RKO (cell line): ENCODE data around the gene CA10.

Source experiments
- DNase-seq: peaks from one replicate; pipeline ENCODE4 v3.0.0-alpha.2; 2016; ENCODE audit warnings: low spot score

The CA10 gene

DNA sequence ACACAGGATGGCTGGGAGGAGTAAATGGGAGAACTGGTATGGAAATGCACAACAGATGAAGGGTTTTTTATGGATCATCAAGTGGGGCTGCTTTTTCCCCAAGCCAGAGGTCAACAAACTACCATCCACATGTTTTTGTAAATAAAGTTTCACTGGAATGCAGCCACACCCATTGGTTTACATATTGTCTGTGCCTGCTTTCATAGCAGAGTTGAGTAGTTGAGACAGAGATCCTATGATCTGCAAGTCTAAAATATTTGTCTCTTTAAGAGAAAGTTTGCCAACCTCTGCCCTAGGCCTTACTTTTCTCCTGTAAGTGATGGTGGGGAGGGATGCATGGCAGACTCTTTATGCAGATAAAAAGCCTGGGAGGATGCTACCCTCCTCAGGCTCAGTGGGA is 341.4 kb downstream of the CA10 start:
- DNase-seq: no peak

DNA sequence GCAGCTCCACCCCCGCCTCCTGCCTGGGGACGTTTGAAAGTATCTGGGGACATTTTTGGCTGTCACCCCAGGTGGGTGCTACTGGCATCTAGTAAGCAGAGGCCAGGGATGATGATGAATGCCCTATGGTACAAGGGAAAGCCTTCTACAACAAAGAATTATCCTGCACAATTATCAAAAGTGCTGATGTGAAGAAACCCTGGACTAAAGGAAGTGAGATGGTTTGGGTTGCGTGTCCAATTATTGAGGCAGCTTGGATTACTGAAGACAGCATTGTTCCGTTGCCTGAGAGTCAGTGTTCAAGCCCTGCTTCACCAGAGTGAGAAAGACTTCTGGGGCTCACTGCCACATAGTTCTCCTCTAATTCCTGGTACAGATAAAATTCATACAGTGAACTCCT is 343.4 kb downstream of the CA10 start:
- DNase-seq: no peak

DNA sequence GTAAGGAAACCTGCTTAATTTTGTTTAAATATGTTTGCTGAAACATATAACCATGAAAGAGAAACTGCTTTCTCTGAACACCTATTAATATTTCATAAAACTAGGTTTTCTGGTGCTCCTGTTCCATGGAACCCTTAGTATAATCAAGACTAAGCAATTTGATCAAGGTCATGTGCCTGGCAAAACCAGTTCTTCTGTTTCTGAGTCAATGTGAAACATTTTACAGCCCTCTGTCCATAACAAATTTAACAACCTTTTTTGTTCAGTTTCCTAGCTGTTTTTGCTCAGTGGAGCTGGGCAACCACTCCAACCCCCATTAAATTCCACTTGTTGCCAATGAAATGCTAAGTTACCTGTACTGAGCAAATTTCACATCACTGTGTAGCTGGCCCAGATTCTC is 344.0 kb downstream of the CA10 start:
- DNase-seq: no peak

DNA sequence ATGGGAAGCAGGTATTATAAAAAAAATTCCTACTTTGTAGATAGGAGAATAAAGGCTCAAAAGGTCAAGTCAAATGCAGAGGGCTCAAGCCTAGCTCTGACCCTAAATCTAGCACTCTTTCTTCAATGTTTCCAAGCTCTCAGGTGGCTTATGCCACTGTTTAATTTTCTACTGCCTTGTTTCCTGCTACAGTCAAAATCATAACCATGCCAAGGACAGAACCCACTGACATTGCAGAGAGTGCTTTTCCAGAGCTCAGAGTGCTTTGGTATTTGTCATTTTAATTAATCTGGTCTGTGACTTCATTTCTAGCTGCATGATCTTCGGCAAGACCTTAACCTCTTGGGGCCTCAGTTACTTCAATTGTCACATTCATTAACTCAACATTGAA is 344.7 kb downstream of the CA10 start:
- DNase-seq: no peak

DNA sequence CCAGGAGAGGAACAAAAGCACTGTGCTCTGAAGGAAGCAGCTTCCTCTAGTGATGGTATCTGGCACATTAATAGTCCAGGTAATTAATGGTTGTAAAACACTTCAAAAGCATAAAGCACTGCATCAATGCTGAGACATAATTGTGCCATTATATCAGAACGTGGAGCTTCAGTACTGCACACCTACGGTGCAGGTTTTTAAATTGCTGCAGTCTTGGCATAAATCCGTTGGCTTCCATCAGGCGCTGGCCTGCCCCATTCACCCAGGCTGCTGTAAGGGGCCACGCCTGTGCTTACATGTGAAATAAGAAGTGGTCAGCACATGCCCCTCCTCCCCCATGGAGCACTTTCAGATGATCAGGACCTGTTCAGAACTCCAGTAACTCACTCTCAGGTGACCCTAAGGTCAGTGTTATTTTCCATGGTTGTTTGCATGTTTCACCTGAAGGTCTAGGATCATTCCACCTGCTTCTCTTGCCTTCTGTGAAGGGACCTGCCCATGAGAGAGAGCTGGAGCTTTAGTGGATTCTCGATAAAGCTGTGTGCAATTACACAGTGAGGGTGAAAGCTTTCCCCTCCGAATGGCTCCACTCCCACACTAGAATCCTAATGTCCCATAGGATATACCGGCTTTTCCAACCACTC is 345.3 kb downstream of the CA10 start:
- DNase-seq: no peak

DNA sequence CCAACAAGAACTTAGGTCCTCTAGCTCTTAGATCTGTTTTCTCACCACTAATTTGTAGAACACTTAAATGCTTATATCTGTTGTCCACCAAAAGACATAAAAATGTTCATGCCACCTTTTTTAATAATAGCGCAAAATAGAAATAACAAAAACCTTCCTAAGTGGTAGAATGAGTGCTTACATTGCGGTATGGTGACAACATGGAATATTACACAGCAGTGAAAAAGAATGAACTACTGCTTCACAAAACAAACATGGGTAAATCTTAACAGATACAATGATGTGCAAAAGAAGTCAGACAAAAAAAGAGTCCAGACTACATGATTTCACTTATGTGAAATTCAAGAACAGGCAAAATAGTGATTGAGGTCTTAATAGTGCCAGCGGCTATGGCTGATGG is 351.1 kb downstream of the CA10 start:
- no peak for DNase-seq

DNA sequence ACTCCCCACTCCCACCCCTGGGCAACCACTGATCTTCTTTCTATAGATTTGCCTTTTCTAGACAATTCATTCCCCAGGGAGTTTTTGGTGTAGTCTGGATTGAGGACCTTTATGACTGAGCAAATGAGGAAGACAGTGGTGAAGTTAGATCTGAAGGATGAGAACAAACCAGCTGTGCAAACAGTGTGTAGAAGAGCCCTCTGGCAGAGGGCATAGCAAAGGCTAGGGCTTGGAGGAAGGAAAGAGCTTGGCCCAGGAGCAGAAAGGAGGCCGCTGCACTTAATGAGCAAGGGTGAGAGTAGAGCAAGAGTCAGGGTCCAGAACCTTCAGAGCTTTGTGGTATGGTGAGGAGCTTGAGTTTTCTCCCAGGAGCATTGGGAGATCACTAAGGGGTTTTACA is 352.7 kb downstream of the CA10 start:
- DNase-seq: no peak

DNA sequence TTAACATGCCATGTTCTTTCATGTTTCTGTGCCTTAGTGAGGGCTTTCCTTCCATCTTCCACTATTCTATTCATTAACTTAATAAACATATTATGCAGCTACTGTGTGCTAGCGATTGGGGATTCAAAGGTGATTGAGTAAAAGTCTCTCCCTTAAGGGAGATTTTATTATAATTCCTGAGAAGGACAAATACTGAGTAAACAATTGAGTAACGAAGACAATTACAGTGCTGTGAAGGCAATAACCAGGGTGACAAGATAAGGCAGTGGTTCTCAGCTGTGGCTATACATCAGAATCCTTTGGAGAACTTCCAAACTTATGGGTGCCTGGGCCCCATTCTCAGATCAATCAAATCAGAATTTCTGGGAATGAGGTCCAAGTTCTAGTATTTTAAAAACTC is 353.3 kb downstream of the CA10 start:
- DNase-seq: no peak

DNA sequence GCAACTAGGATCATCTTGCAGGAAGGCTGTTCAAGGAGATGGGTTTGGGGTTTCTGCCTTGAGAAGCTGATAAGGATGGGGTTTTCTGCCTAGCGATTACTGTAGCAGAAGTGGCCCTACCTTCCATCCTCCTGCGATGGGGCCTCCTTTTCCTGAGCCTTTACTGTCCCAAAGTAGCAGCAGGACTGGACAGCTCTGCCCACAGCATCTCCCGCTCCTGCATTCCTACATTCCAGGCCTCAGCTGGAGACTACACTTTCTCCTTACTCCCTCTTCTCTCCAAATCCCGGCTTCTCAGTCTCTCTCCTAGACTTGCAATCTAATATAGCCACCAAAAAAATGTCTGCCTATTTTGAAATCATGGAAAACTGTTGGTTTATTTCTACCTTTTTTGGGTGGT is 355.4 kb downstream of the CA10 start:
- DNase-seq: no peak

DNA sequence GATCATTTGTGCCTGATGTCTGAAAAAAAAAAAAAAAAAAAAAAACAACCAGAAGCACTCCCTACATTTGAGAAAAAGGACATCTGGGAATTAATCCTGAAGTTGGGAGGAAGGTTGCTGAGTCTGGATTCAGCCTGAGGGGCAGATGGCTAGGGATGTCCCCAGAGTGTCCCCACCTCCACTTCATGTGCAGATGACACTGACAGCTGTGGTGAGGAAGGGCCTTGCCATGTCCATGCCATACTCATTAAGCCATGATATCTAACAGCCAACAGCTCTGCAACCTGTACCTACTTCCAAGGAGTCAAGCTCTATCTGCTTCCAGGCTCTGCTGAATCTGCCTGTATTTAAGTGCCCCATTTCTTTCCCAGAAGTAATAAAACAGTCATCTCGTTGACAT is 356.0 kb downstream of the CA10 start:
- DNase-seq: no peak

DNA sequence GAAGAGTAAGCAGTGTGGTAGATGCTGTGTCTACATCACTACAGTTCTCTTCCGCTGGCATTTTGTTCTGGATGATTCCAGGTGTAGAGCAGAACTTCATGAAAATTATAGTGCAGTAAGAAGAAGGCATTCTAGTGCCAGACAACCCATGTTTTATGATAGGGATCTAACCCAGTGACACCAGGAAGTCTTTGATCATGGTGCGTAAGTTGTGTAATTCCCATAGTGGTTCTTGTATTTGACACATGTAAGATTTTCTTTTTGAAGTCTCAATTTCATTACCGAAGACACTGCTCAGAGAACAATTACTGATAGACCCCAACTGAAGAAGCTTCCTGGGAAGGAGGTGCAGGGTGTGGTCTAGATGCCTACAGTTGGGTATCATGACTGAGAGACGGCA is 356.9 kb downstream of the CA10 start:
- DNase-seq: no peak

DNA sequence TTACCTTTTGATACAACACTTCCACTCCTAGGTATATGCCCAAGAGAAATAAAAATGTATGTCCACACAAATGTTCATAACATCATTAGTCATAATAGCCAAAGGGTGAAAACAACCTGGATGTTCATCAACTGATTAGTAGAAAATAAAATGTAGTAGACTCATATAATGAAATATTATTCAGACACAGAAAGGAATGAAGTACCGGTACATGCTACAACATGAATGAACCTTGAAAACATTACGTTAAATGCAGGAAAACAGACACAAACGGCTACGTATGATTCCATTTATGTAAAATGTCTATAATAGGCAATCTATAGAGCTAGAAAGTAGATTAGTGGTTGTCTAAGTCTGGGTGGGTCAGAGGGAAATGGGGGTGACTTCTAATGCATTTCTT is 358.5 kb downstream of the CA10 start:
- DNase-seq: no peak

DNA sequence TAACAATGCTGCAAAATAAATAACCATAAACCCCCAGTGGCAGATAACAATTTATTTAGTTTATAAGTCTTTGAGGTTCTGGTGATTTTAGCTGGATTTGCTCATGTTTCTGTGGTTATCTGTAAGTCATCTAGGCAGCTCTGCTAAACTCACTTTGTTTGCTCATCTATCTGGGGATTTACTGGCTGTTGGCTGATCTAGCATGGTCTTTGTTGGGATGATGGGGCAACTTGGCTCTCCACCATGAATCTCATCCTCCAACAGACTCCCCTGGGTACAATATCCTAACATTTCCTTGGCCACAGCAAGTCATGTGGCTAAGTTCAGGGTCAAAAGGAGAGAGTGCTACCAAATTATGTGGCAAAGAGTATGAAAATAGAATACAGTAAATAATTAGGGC is 359.3 kb downstream of the CA10 start:
- DNase-seq: no peak

DNA sequence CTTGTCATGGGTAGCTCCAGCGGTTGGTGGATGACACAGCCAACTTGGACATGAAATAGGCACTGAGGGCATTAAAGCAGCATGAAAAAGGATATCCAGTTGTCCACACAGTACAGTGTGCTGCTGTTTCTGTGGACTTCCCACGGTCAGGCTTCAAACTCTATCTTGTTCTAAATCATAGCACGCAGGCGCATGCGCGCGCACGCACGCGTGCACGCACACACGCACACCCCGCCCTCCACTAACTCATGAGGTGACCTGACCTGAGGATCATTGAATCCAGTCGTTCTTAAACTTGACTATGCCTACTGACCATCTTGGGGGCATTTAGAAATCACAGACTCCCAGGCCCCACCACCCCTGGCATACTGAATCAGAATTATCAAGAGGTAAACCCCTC is 361.4 kb downstream of the CA10 start:
- no peak for DNase-seq

DNA sequence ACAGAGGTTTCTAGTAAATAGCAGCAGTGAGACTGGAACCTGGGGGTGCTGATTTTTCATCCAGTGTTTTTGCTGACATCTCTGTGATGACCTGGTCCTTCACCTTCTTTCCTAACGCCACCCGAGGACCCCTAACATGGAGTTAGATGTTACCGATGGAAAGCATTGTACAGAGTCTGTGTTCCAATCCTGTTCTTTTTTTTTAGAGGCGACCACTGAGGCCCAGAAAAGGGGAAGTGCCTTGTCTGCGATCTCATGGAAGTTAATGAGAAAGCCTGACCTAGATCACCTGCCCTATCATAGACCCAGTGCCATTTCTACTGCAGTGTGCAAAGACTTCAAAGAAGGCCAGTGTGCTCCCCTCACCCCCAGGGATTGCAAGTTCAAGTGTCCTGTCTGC is 362.5 kb downstream of the CA10 start:
- no peak for DNase-seq

DNA sequence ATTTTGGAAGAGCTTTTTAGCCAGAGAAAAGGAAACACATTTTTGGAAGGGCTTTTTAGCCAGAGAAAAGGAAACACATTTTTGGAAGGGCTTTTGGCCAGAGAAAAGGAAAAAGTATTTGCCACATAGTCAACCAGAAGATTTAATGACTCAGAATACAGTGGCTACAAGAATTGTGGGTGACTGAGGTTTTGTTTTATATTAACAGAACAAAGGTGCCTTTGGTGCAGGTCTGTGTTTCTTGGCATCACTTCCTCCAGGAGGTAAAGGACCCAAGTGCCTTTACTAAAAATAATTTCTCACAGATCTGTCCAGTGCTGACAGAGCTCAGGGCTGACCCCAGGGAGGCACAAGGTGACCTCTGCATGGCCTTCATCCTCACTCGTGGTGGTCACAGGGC is 363.1 kb downstream of the CA10 start:
- no peak for DNase-seq

DNA sequence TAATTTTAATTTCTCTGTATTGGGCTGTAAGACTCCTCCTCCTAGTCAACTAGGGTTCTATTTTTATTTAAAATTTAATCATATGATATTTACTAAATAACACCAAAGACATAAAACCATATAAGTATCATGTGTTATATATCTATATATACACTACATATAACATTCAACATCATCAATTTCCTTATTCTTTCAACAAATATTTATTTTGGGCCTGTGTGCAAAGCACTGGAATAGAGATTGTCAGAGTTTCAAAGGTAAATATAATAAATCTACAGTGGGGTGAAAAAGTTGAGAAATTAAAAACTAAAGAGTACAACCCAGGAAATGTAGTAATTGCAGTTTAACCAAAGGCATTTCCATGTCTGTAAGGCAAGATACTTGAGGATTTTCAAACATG is 364.0 kb downstream of the CA10 start:
- no peak for DNase-seq

DNA sequence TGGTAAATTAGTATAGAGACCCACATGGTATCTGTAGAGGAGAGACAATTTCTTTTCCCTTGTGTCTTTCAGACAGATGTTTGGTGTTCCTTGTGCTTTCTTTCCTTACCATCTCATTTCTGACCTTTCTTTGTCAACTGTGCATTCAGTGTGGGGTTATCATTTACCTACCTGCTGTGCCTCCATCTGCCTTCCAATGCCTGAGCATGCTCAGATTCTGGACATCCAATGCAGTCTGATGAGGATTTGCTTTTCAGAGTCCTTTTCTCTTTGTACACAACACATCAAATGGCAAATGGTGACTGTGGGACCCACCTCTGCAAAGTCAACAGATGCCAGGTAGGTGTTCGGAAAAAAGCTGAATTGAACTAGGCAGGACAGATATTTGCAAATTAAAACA is 364.8 kb downstream of the CA10 start:
- no peak for DNase-seq

DNA sequence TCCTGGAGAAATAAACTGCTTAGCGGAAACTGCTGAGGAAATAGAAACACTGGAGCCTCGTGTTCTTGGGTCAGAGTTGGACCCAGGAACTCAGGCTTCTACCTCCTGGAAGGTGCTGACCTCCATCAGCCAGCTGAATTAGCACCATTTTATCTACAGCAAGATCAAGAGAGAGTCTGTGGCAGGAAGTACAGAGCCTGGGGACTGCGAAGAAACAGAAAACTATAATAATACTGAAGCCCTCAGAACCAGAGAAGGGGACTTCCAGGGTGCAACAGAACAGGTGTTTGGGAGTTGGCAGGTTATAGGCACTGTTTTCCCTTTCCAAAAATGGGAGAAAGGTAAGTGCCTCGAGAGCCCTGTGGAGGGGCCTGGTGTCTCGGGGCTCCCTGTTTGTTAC is 379.7 kb downstream of the CA10 start:
- no peak for DNase-seq

DNA sequence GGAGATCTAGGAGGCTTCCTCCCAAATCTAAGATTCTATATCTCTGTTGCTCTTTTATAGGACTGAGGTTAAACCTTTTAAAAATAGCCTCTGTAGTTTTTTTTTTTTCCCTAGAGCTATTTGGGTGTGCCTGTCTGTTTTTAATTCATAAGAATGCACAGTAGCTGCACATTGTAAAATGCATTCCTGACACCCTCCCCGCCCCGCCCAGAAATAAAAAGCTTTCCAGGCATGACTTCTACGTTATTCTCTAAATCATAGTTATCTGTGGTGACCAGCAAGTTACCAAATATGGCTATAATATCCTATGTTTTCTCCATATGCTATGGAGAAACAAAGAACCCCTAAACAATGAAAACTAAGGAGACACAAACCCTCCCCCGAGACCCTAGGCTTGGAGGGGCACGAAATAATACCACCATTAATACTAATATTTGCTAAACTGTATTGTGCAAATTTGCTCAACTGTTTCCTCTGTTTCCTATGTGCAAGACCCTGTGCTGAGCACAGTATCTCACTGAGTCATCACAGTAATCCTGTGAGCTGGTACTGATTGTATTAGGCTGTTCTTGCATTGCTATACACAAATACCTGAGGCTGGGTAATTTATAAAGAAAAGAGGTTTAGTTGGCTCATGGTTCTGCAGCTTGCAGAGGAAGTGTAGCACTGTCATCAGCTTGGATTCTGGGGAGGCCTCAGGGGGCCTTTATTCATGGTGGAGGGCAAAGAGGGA is 388.3 kb downstream of the CA10 start:
- no peak for DNase-seq

DNA sequence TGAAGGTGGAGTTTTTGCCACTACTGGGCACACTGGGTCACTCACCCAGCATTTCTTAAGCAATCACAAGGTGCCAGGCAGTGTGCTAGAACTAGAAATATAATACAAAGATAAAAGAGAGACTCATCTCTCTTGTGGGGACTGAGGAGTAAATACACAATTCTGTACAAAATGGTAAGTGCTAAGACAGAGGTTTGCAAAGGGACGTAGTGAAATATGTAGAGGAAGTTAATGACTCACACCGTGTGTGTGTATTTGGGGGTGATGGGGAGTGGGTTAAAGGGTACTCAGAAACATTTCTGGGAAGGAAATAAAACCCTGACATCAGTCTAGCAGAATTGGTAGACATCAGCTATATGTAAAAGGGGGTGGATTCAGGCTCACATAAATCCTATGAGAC is 389.3 kb downstream of the CA10 start:
- DNase-seq: no peak

DNA sequence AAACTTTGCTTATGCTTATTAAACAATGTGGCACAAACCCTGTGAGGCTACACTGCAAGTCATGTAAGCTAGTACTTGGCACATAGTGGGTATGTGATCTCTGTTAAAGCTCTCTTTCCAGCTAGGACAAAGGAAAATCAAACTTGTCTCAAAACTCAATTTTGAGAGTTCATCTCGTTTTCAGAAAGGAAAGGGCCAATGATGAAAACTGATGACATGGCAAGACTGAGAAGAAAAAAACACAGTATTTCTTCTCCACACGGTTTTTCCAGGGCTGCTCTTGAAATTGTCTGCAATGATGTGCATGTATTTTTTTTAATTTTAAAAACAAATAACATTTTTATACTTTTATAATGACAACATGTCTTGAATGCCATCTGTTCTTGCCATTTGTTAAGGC is 389.8 kb downstream of the CA10 start:
- DNase-seq: no peak

DNA sequence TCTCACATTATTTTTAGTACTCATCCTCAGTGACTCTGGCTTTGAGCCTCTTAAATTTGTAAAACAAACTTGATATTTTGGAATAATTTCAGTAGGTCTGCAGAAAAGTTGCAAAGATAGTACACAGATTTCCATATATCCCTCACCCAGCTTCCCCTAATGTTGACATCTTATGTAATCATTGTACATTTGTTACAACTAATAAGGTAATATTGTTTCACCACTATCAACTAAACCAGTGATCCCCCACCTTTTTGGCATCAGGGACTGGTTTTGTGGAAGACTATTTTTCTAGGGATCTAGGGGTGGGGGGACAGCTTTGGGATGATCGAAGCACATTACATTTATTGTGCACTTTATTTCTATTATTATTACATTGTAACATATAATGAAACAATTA is 391.2 kb downstream of the CA10 start:
- DNase-seq: no peak
